ENCODE results near the gene OR51B5.

- TF ChIP-seq, protein P1, sequence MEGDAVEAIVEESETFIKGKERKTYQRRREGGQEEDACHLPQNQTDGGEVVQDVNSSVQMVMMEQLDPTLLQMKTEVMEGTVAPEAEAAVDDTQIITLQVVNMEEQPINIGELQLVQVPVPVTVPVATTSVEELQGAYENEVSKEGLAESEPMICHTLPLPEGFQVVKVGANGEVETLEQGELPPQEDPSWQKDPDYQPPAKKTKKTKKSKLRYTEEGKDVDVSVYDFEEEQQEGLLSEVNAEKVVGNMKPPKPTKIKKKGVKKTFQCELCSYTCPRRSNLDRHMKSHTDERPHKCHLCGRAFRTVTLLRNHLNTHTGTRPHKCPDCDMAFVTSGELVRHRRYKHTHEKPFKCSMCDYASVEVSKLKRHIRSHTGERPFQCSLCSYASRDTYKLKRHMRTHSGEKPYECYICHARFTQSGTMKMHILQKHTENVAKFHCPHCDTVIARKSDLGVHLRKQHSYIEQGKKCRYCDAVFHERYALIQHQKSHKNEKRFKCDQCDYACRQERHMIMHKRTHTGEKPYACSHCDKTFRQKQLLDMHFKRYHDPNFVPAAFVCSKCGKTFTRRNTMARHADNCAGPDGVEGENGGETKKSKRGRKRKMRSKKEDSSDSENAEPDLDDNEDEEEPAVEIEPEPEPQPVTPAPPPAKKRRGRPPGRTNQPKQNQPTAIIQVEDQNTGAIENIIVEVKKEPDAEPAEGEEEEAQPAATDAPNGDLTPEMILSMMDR (IDR thresholded peaks at IDR 0.05): peak; percentile 55 to 76 (median 60)
- no peak for TF ChIP-seq POLR2A (IDR thresholded peaks at IDR 0.05)
Observed at GRCh38 chr11:5380740-5381342, 37.5 kb upstream of the OR51B5 start.

Data from right lobe of liver (tissue), 4 donors.